ENCODE data around the gene USP19. TPM values are rescaled to one million over a fixed set of nuclear protein-coding genes. Genes with fewer than 3 reads are reported as not detected.

USP19 gene
- total RNA-seq, 1 donor from 2014 or later = 47.9 TPM

GRCh38 chr3:49157289-49157688 is 36.7 kb upstream of the USP19 start:
- Mint-ChIP-seq H3K4me3 (ENCODE audit: low read depth) (no peak overlapping the region), H3K27ac (no peak overlapping the region), H3K9me3 (no peaks in the 10 kb centered on the region), H3K36me3 (ENCODE audit: low read depth) (peaks cover 5% of the 10 kb centered on the region), H3K4me1 (ENCODE audit: low read depth) (peaks cover 2% of the 10 kb centered on the region), H3K27me3 (ENCODE audit: low read depth) (no peaks in the 10 kb centered on the region)
- intact Hi-C loops (cut with micrococcal nuclease) = no loop called here
- no peak for DNase-seq (ENCODE audit: low spot score)

DNA sequence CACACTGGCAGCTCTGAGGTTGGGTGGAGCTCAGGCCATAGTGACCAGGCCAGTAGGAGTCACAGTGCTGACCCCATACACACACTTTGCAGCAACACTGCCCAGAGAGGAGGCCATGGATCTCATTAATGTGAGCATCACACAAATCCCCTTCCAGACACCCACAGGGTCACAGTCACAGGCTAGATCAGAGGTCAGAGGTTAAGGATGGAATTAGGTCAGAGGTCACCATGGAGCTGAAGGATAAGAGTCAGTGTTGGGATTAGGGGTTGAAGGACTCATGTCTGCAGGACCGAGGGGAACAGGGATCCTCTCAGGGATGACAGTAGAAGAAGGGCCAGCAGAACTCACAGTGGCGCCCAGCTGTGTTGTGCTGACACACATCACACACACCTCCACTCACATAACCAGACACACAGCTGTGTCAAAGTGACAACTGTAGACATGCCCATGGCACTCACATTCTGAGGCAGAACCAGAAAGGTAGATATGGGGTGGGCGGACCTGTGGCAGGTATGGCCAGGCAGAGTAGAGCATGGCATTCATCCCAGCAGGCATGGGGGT is 32.8 kb upstream of the USP19 start:
- Mint-ChIP-seq H3K27me3 (ENCODE audit: low read depth) (no peaks in the 10 kb centered on the region), H3K9me3 (no peaks in the 10 kb centered on the region), H3K27ac (no peak overlapping the region), H3K4me3 (ENCODE audit: low read depth) (no peak overlapping the region), H3K4me1 (ENCODE audit: low read depth) (no peaks in the 10 kb centered on the region), H3K36me3 (ENCODE audit: low read depth) (no peaks in the 10 kb centered on the region)
- no peak for DNase-seq (ENCODE audit: low spot score)
- intact Hi-C loops (cut with micrococcal nuclease) = no loop called here

GRCh38 chr3:49151610-49152009 is 31.0 kb upstream of the USP19 start:
- DNase-seq (ENCODE audit: low spot score) = no peak
- Mint-ChIP-seq H3K9me3 (no peaks in the 10 kb centered on the region), H3K36me3 (ENCODE audit: low read depth) (no peaks in the 10 kb centered on the region), H3K4me1 (ENCODE audit: low read depth) (no peaks in the 10 kb centered on the region), H3K4me3 (ENCODE audit: low read depth) (no peak overlapping the region), H3K27me3 (ENCODE audit: low read depth) (no peaks in the 10 kb centered on the region), H3K27ac (no peak overlapping the region)
- intact Hi-C loops (cut with micrococcal nuclease) = no loop called here

DNA sequence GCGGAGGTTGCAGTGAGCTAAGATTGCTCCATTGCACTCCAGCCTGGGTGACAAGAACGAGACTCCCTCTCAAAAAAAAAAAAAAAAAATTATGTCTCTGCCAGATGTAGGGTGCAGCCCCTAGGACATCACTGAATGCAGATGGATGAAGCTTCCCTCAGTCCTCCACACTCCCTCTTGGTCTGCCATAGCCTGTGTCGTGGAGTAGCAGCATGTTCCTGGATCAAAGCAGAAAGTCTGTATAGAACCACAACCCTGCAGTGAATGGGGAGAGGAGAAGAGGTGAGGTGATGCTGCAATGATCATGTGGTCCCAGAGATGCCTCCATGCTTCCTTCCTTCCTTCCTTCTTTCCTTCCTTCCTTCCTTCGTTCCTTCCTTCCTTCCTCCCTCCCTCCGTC is 27.5 kb upstream of the USP19 start:
- H3K4me1 Mint-ChIP-seq (ENCODE audit: low read depth) = no peaks in the 10 kb centered on the region
- H3K4me3 Mint-ChIP-seq (ENCODE audit: low read depth) = no peak overlapping the region
- intact Hi-C loops (cut with micrococcal nuclease) = no loop called here
- H3K36me3 Mint-ChIP-seq (ENCODE audit: low read depth) = no peaks in the 10 kb centered on the region
- DNase-seq (ENCODE audit: low spot score) = no peak
- H3K27ac Mint-ChIP-seq = no peak overlapping the region
- no peaks in the 10 kb centered on the region for H3K9me3 Mint-ChIP-seq
- H3K27me3 Mint-ChIP-seq (ENCODE audit: low read depth) = no peaks in the 10 kb centered on the region

- H3K27me3 Mint-ChIP-seq (ENCODE audit: low read depth) = peaks cover 8% of the 10 kb centered on the region
- H3K9me3 Mint-ChIP-seq = peaks cover 4% of the 10 kb centered on the region
- no peak for DNase-seq (ENCODE audit: low spot score)
- H3K4me1 Mint-ChIP-seq (ENCODE audit: low read depth) = peaks cover 14% of the 10 kb centered on the region
- H3K27ac Mint-ChIP-seq = no peak overlapping the region
- no peak overlapping the region for H3K4me3 Mint-ChIP-seq (ENCODE audit: low read depth)
- intact Hi-C loops (cut with micrococcal nuclease) = no loop called here
- H3K36me3 Mint-ChIP-seq (ENCODE audit: low read depth) = no peaks in the 10 kb centered on the region
These were observed 19.5 kb upstream of the USP19 start for GRCh38 chr3:49140080-49140479.

DNA sequence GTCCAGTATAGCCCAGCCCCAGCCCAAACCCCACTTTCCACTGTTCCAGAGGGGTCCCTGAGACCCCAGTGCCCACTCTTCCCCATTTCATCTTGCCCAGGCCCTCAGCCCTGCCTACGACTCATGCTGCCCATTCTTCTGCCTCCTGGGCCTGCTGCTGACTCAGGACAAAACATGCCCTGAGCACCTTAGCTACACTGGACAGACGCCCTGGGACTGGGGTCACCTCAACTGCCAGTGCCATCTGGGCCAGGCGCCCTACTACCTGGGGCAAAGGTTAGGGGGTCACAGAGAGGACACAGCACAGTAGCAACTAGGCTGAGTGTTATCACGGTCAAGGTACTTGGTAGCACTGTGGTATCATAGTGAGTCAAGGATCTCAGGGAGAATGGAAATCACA is 14.9 kb upstream of the USP19 start:
- peaks cover 10% of the 10 kb centered on the region for H3K27me3 Mint-ChIP-seq (ENCODE audit: low read depth)

DNA sequence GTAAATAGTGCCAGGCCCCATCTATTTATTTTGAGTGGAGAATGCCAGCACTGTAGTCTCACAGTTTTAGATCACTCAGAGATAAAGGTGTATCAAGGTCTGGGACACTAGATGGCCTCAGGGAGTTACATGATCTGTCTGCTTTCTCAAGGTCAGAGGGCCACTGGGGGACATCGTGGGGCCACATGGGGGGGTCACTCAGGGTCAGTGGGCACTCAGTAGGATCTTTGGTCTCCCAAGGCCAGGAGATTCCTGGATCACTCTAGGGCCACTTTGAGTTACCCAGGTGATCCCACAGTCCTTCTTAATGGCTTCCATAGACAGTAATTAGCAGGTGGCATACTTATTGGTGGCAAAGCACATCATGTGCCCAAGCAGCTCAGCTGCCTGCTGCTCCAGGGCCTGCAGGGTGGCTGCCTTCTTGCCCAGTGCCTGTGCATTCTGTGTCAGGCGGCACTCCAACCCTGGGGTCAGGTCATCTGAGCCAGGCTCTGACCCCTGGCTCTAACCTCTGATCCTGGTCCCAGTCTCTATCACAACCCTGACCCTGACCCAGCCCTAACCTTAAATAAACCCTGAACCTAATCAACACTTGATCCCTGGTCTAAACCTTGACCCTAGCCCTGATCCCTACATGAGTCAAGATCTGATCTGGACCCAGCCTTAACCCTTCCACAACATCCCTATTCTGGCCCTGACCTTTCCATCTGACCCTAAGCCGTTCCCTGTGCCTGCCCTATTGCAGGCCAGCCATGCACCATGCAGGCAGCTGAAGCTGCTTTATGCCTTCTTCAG is 14.0 kb upstream of the USP19 start:
- peaks cover 1% of the 10 kb centered on the region for H3K4me1 Mint-ChIP-seq (ENCODE audit: low read depth)
- H3K27ac Mint-ChIP-seq = no peak overlapping the region
- no peak overlapping the region for H3K4me3 Mint-ChIP-seq (ENCODE audit: low read depth)
- intact Hi-C loops (cut with micrococcal nuclease) = no loop called here
- no peaks in the 10 kb centered on the region for H3K36me3 Mint-ChIP-seq (ENCODE audit: low read depth)
- no peaks in the 10 kb centered on the region for H3K9me3 Mint-ChIP-seq
- peaks cover 10% of the 10 kb centered on the region for H3K27me3 Mint-ChIP-seq (ENCODE audit: low read depth)
- no peak for DNase-seq (ENCODE audit: low spot score)

More for the DNA sequence above, 14.9 kb upstream of the USP19 start:
- Mint-ChIP-seq H3K27ac (no peak overlapping the region), H3K36me3 (ENCODE audit: low read depth) (no peaks in the 10 kb centered on the region), H3K4me3 (ENCODE audit: low read depth) (no peak overlapping the region), H3K4me1 (ENCODE audit: low read depth) (peaks cover 3% of the 10 kb centered on the region), H3K9me3 (no peaks in the 10 kb centered on the region)
- intact Hi-C loops (cut with micrococcal nuclease) = no loop called here
- DNase-seq (ENCODE audit: low spot score) = no peak

DNA sequence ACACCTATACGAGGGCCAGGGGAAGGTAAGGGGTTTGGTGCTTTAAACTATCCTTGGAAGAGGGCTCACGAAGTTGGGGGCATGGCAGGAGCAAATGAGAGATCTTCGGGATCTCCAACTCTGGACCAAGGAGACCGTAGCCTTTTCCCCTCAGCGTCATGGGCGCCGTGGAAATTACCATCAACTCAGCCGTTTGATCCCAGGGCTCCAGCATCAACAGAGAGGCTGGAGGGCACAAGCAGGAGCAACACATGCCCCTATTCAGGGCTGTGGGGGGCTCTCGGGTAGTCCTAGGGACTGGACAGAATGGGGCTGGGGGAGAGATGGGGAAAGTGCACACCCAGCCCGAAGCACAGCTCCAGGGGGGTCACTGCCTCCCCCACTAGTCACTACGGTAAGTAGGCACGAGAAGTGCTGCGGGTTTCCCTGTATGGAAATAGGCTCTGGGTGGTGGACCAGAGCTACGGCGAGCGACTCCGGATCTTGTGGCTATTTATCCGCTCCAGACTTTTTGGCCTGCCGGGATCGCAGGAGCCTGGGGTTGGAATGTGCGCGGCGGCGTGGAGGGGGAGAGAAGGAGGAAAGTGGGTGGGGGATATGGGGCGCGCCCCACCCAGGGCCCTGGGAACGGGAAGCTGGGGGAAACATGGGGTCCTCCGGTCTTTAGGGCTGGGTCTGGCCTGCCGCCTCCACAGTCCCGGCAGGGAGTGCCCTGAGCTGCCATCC is 12.8 kb upstream of the USP19 start:
- no peaks in the 10 kb centered on the region for H3K9me3 Mint-ChIP-seq
- DNase-seq (ENCODE audit: low spot score) = no peak
- intact Hi-C loops (cut with micrococcal nuclease) = no loop called here
- H3K27ac Mint-ChIP-seq = no peak overlapping the region
- peaks cover 1% of the 10 kb centered on the region for H3K4me1 Mint-ChIP-seq (ENCODE audit: low read depth)
- H3K36me3 Mint-ChIP-seq (ENCODE audit: low read depth) = no peaks in the 10 kb centered on the region
- H3K27me3 Mint-ChIP-seq (ENCODE audit: low read depth) = peaks cover 10% of the 10 kb centered on the region
- no peak overlapping the region for H3K4me3 Mint-ChIP-seq (ENCODE audit: low read depth)

GRCh38 chr3:49132437-49133225 is 12.0 kb upstream of the USP19 start, which contains the start of gene LAMB2:
TSS of gene LAMB2 (minus strand) at chr3:49133050. CDS start at chr3:49132867, 183 bp downstream.
- intact Hi-C loops (cut with micrococcal nuclease) = no loop called here
- Mint-ChIP-seq H3K4me1 (ENCODE audit: low read depth) (peaks cover 1% of the 10 kb centered on the region), H3K4me3 (ENCODE audit: low read depth) (no peak within 1 kb of the TSS), H3K9me3 (no peaks in the 10 kb centered on the region), H3K27ac (no peak within 1 kb of the TSS), H3K27me3 (ENCODE audit: low read depth) (peaks cover 10% of the 10 kb centered on the region), H3K36me3 (ENCODE audit: low read depth) (no peaks in the 10 kb centered on the region)
- DNase-seq (ENCODE audit: low spot score) = no peak

DNA sequence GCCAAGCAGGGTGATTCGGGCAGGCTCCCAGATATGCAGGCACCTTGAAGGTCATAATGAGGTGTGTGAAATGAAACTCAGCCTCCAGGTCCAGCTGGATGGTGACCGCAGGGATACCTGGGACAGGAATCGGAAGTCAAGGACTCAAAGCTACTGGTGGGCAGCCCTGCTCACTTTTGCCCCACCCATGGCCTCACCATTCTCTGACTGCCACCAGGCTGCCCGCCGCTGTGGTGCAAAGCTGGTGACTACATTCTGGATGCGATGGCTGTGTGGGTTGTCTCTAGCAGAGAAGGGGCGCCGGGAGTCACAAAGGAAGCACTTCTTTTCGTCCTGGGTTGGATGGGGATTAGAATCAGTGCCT is 11.4 kb upstream of the USP19 start:
- no peaks in the 10 kb centered on the region for H3K9me3 Mint-ChIP-seq
- intact Hi-C loops (cut with micrococcal nuclease) = no loop called here
- H3K4me1 Mint-ChIP-seq (ENCODE audit: low read depth) = peaks cover 1% of the 10 kb centered on the region
- no peak overlapping the region for H3K27ac Mint-ChIP-seq
- no peak overlapping the region for H3K4me3 Mint-ChIP-seq (ENCODE audit: low read depth)
- DNase-seq (ENCODE audit: low spot score) = no peak
- H3K27me3 Mint-ChIP-seq (ENCODE audit: low read depth) = peaks cover 7% of the 10 kb centered on the region
- no peaks in the 10 kb centered on the region for H3K36me3 Mint-ChIP-seq (ENCODE audit: low read depth)

DNA sequence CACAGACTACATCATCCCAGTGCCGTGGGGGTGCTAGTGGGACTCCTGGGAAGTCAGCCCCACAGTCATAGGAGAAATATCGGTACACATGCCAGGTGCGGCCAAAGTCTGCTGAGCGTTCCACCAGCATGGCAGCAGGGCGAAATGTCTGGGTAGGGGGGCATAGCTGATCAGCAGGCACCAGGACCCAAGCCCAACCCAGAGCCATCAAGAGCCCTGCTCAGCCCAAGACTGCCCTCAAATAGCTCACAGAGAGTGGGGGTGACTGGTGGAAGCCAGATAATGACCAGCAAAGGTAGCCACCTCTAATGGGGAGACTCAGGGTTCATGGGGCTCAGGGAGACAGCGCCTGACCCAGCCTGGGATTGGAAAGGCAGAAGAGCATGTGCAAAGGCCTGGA is 11.0 kb upstream of the USP19 start:
- H3K9me3 Mint-ChIP-seq = no peaks in the 10 kb centered on the region
- H3K27ac Mint-ChIP-seq = no peak overlapping the region
- intact Hi-C loops (cut with micrococcal nuclease) = no loop called here
- H3K4me3 Mint-ChIP-seq (ENCODE audit: low read depth) = no peak overlapping the region
- H3K4me1 Mint-ChIP-seq (ENCODE audit: low read depth) = peaks cover 1% of the 10 kb centered on the region
- DNase-seq (ENCODE audit: low spot score) = no peak
- H3K36me3 Mint-ChIP-seq (ENCODE audit: low read depth) = no peaks in the 10 kb centered on the region
- H3K27me3 Mint-ChIP-seq (ENCODE audit: low read depth) = peaks cover 7% of the 10 kb centered on the region

DNA sequence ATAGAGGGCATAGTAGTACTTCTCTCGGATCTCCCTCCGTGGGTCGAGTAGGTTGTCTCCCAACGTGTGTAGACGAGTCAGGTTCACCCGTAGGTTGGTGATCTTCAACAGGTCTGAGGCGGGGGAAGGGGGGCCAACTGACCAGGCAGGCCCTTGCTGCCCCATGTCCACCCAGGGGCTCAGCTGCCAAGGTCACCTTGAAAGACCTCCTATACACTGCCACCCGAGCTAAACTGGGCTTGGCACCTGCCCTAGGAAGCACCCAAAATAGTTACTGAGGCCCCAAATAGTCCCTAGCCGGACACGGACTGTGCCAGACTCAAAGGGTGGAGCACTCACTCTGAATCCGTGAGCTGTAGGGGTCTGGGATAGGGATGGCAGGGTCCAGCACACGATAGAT is 10.4 kb upstream of the USP19 start:
- H3K27ac Mint-ChIP-seq = no peak overlapping the region
- no peaks in the 10 kb centered on the region for H3K36me3 Mint-ChIP-seq (ENCODE audit: low read depth)
- no peak overlapping the region for H3K4me3 Mint-ChIP-seq (ENCODE audit: low read depth)
- intact Hi-C loops (cut with micrococcal nuclease) = no loop called here
- peaks cover 7% of the 10 kb centered on the region for H3K27me3 Mint-ChIP-seq (ENCODE audit: low read depth)
- no peak for DNase-seq (ENCODE audit: low spot score)
- H3K9me3 Mint-ChIP-seq = no peaks in the 10 kb centered on the region
- H3K4me1 Mint-ChIP-seq (ENCODE audit: low read depth) = peaks cover 1% of the 10 kb centered on the region

All from activated T-helper 2 cell treated with anti-CD3 and anti-CD28 coated beads, Interferon-gamma antibody, Interleukin-2, Interleukin-4, amounts not matched to agents 10 μg/mL and 5 μg/mL and 100 μg/mL, durations not matched to agents 14 hours and 24 hours and 36 hours (primary cell).